HG03378 (cell line): ENCODE data around the gene PLCD3.
A peak's percentile ranks its signal among the peaks of the same experiment; 100 is the strongest.

Experiments used
- ATAC-seq: cut with Tn5 transposase; IDR thresholded peaks from one replicate; pipeline ENCODE4 v1.9.1; 2021; ENCODE audit warnings: mild to moderate bottlenecking, moderate library complexity; ENCODE audit not compliant: unreplicated experiment

Gene PLCD3

GRCh38 chr17:45132320-45132571 lies at the start of gene PLCD3:
PLCD3 (minus strand) TSS chr17:45132515; CDS start chr17:45132410, 105 bp downstream.
- no peak for ATAC-seq

- ATAC-seq, result no peak
Observed at GRCh38 chr17:45177563-45177962, 45.2 kb upstream of the PLCD3 start.

- ATAC-seq, result no peak
Observed at GRCh38 chr17:45175759-45176115, 43.4 kb upstream of the PLCD3 start.

- ATAC-seq, result no peak
Observed at GRCh38 chr17:45172541-45173286, 40.4 kb upstream of the PLCD3 start.

- ATAC-seq, result no peak
Observed at GRCh38 chr17:45172232-45172540, 39.9 kb upstream of the PLCD3 start.

- ATAC-seq, result no peak
Observed at GRCh38 chr17:45171338-45172231, 39.3 kb upstream of the PLCD3 start.

- ATAC-seq, result no peak
Observed at GRCh38 chr17:45170931-45171337, 38.6 kb upstream of the PLCD3 start.

GRCh38 chr17:45170280-45170930 lies 38.1 kb upstream of the PLCD3 start:
- no peak for ATAC-seq

- no peak for ATAC-seq
Observed at GRCh38 chr17:45168991-45169752, 36.9 kb upstream of the PLCD3 start.

GRCh38 chr17:45164734-45165269 lies 32.5 kb upstream of the PLCD3 start:
- no peak for ATAC-seq

GRCh38 chr17:45162025-45162687 lies 29.8 kb upstream of the PLCD3 start:
- ATAC-seq, result no peak

GRCh38 chr17:45161288-45162024 lies 29.1 kb upstream of the PLCD3 start, which contains the start of gene HEXIM2:
HEXIM2 (plus strand) TSS chr17:45161875; CDS start chr17:45162794, 919 bp downstream.
- ATAC-seq, result peak; percentile 93

- peak; percentile 9 for ATAC-seq
Observed at GRCh38 chr17:45160447-45161287, 28.4 kb upstream of the PLCD3 start.

GRCh38 chr17:45156242-45156641 lies 23.9 kb upstream of the PLCD3 start:
- ATAC-seq, result no peak

- ATAC-seq, result no peak
Observed at GRCh38 chr17:45155483-45155882, 23.2 kb upstream of the PLCD3 start.

GRCh38 chr17:45155029-45155428 lies 22.7 kb upstream of the PLCD3 start:
- no peak for ATAC-seq

- ATAC-seq, result no peak
Observed at GRCh38 chr17:45150911-45151809, 18.8 kb upstream of the PLCD3 start.
